Cerebellar cortex (tissue), 1 donor: ENCODE measurements around the gene IL1RAPL2.
"Not testable (repeated sequence)": the region's sequence is repeated elsewhere in the genome, so short reads cannot be mapped to it uniquely, and the experiment has no call there.

Experiments used
- DNase-seq: peaks from one replicate; pipeline ENCODE4 v3.0.0-alpha.2; 2015; ENCODE audit warnings: low spot score

IL1RAPL2 gene

DNA sequence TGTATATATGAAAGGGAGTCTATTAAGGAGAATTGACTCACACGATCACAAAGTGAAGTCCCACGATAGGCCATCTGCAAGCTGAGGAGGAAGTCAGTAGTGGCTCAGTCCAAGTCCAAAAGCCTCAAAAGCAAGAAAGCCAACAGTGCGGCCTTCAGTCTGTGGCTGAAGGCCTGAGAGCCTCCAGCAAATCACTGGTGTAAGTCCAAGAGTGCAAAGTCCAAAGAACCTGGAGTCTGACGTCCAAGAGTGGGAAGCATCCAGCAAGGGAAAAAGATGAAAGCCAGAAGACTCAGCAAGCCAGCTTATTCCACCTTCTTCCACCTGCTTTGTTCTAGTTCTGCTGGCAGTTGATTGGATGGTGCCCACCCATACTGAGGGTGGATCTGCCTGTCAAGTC is 104.1 kb downstream of the IL1RAPL2 start:
- DNase-seq: no peak

DNA sequence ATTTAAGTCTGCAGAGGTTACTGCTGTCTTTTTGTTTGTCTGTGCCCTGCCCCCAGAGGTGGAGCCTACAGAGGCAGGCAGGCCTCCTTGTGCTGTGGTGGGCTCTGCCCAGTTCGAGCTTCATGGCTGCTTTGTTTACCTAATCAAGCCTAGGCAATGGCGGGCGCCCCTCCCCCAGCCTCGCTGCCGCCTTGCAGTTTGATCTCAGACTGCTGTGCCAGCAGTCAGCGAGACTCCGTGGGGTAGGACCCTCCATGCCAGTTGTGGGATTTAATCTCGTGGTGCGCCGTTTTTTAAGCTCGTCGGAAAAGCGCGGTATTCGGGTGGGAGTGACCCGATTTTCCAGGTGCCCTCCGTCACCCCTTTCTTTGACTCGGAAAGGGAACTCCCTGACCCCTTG is 111.5 kb downstream of the IL1RAPL2 start:
- not testable (repeated sequence) for DNase-seq

DNA sequence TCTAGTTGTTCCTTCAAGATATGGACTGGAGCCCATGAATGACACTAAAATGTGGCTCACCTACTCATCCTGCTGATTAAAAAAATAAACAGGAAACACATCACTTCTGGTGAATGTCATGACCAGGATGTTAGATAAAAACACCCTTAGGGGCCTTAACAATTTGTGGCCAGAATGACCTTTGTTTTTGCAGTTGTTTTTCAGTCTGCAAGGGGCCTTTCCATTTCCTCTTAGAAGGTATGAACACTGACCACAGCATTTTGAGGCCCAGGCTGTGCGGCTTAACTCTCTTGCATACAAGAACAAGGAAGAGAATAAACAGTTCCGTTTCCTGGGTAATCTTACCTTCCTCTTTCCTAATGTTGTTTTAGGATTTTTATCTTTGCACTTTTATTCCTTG is 113.2 kb downstream of the IL1RAPL2 start:
- no peak for DNase-seq

DNA sequence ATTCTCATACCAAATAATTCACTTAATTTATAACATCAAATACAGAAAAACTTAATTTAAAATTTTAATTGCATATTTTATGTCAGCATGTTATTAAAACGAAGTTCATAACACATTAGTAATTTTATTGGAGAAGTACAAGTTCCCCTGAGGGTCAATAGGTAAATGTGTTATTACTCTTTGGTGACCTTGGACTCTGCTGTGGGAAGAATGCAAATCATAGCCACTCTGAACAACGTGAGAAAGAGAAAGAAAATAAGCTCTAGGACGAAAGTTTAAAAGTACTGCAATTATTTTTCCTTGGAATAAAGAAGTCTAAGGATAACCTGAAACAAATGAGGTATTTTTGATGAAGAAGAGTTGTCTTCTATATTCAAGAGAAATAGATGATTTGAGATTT is 115.2 kb downstream of the IL1RAPL2 start:
- DNase-seq: no peak

DNA sequence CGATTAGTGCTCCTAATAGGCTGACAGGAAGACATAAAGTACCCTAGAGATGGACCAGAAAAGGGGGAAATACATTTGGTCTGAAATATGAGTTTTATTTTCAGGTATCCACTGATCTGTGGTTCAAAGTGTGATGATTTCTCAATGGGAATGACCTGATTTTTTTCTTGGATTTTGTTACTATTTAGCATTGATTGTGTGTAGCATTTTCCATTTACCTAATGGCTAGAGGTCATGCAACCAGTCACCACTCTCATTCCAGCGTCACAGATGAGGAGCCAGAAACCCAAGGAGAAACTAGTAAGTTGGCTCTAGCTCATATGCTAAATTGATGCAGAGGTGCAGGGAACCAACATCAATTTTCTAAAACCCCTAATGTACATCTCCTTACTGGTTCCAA is 118.1 kb downstream of the IL1RAPL2 start:
- no peak for DNase-seq

DNA sequence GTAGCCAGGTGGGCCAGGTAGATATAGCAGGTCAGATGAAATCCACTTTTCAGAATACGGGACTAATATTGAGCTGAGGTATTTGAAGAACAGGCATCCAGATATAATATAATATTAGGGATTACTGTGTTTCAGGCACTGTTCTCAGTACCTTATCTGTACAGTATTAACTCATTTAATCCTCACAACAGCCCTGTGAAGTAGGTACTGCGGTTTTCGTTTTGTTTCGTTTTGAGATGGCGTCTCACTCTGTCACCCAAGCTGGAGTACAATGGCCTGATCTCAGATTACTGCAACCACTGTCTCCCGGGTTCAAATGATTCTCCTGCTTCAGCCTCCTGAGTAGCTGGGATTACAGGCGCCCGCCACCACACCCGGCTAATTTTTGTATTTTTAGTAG is 129.6 kb downstream of the IL1RAPL2 start:
- no peak for DNase-seq

DNA sequence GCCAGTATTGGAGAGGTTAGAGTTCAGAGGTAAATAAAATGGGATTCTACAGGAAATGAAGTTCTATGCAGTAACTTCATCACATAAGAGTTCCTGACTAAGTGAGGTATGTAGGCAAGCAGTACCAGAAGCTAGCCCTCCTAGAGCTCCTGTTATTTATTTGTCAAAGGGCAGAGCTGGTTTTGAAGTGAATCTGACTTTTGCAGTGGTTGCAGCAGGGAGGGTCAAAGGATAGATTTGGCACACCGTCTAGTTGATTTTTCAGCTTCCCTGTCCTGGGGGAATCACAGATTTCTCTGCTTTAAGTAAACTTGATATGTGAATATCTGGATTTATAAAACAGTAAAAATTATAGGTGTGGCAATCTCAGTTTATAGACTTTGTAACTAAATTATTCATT is 130.7 kb downstream of the IL1RAPL2 start:
- no peak for DNase-seq

DNA sequence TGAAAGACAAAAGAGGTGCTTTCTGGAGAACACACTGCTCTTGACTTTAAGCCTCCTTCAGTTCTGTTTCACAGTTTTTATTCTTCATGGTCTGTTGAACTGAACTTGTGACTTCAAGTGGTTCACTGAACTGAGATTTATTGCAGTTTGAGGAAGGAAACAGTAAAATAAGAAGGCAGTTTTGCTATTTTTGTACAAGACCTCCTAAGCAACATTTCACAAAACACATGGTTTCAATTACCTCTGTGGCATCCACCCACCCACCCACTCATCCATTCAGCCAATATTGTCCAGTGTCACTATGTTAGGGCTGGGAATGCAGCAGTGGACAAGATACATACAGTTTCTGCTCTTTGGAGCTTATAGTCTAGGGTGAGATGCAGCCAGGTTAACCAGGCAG is 131.3 kb downstream of the IL1RAPL2 start:
- DNase-seq: no peak

- no peak for DNase-seq
Measured at GRCh38 chrX:104707042-104707441, 141.0 kb downstream of the IL1RAPL2 start.

DNA sequence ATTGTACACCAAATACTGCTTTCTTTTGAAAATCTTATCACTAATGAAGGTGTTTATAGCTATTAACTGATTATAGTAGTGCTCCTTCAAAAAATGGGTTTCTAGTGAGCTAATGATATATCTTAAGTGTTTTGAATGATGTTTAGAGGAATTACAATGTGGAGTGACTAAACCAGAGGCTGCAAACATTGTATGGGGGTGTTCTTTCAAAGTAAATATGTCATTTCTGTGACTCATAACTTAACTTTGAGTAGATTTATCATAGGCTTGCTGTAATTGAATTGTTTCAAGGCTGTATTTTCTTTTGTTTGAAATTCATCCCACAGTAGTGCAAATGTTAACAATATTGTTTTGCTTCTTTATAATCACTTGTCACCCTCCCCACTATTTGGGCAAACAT is 141.6 kb downstream of the IL1RAPL2 start:
- no peak for DNase-seq

DNA sequence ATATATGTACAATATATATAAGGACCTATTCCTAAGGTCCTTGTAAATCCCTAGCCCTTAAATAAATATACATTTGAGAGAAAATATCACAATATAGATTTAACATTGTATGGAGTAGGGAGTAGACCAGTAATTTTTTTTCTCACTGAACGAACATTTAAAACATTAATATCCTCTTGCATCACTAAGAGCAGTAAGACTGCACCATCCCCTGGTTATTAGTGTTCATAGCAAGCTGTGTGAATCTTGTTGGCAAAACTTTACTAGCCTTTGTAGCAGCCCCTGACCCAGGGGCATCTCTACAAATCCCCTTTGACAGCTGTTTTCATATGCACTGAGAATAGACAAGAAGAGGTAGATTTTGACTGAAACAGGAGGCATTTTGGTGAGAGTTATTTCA is 146.5 kb downstream of the IL1RAPL2 start:
- no peak for DNase-seq

DNA sequence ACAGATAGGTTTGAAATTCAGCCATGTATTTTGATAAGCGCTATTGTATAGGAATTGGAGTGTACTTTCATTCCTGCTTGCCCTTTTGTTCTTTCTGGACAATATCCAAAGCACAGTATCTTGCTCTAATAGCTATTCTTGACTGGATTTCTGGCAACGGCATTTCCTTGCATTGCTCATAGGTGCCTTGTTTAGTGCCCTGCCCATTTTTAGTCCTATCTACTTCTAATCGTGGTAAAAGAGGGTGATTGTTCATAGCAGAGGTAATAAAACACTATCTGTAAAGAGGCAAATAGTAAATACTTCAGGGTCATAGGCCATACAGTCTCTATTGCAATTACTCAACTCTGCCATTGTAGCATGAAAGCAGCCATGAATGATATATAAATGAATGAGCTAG is 155.9 kb downstream of the IL1RAPL2 start:
- no peak for DNase-seq

GRCh38 chrX:104728456-104728855 is 162.5 kb downstream of the IL1RAPL2 start:
- DNase-seq: no peak

- no peak for DNase-seq
Measured at GRCh38 chrX:104742355-104742754, 176.4 kb downstream of the IL1RAPL2 start.

GRCh38 chrX:104745152-104745551 is 179.2 kb downstream of the IL1RAPL2 start:
- no peak for DNase-seq

DNA sequence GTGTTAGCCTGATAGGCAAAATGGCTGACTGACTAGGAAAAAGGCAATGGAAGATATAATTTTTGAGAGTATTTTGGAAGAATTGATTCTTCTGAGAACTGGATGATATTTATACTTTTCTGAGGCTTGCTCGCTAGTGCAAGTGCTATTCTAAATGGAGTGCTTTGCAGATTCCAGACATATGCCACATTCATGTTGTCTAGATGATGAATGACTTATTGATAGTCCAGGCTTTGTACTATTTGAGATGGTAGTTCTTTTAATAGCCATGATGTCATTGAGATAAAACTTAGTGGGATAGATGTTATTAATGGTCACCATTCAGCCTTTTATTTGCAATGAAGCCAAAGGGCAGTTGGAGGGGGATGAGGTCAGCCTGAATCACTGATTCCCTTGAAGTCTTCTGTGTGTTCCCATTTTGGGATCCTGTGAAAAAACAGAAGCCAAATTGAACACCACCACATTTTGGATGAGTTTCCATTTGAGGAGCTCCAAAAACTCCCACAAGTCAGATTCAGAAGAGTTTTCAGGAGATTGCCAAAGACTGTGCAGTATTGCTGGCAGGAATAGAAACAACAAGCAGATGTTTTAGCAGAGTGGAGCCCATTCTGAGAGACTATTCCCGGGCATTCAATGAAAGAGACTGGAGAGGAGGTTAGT is 184.1 kb downstream of the IL1RAPL2 start:
- no peak for DNase-seq

- DNase-seq: no peak
Measured at GRCh38 chrX:104762641-104763040, 196.6 kb downstream of the IL1RAPL2 start.

- DNase-seq: no peak
Measured at GRCh38 chrX:104789784-104790183, 223.8 kb downstream of the IL1RAPL2 start.

GRCh38 chrX:104795804-104796203 is 229.8 kb downstream of the IL1RAPL2 start:
- DNase-seq: no peak

GRCh38 chrX:104803219-104803618 is 237.2 kb downstream of the IL1RAPL2 start:
- no peak for DNase-seq

- no peak for DNase-seq
Measured at GRCh38 chrX:104806346-104806745, 240.3 kb downstream of the IL1RAPL2 start.

GRCh38 chrX:104833401-104833800 is 267.4 kb downstream of the IL1RAPL2 start:
- DNase-seq: no peak

DNA sequence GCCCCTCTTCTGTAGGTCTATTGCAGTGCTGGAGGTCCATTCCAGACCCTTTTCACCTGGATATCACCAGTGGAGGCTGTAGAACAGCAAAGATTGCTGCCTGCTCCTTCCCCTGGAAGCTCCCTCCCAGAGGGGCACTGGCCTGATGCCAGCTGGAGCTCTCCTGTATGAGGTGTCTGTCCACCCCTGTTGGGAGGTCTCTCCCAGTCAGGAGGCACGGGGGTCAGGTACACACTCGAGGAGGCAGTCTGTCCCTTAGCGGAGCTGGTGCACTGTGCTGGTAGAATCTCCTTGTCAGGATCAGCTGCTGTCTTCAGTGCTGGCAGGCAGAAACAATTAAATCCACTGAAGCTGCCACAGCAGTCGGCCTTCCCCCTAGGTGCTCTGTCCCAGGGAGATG is 276.6 kb downstream of the IL1RAPL2 start:
- DNase-seq: no peak

- DNase-seq: no peak
Measured at GRCh38 chrX:104852241-104852640, 286.2 kb downstream of the IL1RAPL2 start.

GRCh38 chrX:104854188-104854587 is 288.2 kb downstream of the IL1RAPL2 start:
- no peak for DNase-seq
